SK-N-SH (cell line): Measurements from ENCODE around the gene TNFRSF12A. TPM values are rescaled to one million over a fixed set of nuclear protein-coding genes. Genes with fewer than 3 reads are reported as not detected.
A peak's percentile ranks its signal among the peaks of the same experiment; 100 is the strongest.

Experiments
- CTCF ChIA-PET: fragments of 300-600, 350-600 bp; formaldehyde crosslinking; extraction: SDS; loops from one replicate; lab custom pipeline; 2021; lab: Yijun Ruan, JAX
- POLR2A ChIA-PET: fragments of 350-600 bp; sonication (Branson Sonifier 250); formaldehyde crosslinking; extraction: SDS; loops from one replicate; lab custom pipeline; 2020; ENCODE audit warnings: antibody characterized with exemption, inconsistent platforms; lab: Yijun Ruan, JAX
- DNase-seq: peaks from one replicate; pipeline ENCODE4 v3.0.0; 2012
- H2AFZ ChIP-seq: fragments of 200-600 bp; sonication (generic); 2 replicates; pipeline ENCODE4 v1.8.1; 2016; ENCODE audit warnings: antibody characterized with exemption, mild to moderate bottlenecking, low read depth
- H3F3A ChIP-seq: fragments of 200-600 bp; sonication (generic); replicated peaks from 2 replicates; pipeline ENCODE3; 2016; ENCODE audit warnings: antibody characterized with exemption, mild to moderate bottlenecking; ENCODE audit not compliant: insufficient read depth
- H3K27ac ChIP-seq, 2 experiments: fragments of 200-500 bp in 1 of 2; fragments of 200-600 bp in 1 of 2; sonication (Bioruptor generic) in 1 of 2; sonication (generic), shearing (Covaris generic) in 1 of 2; 2 replicates each; pipeline versions ENCODE4 v1.5.1 to v1.6.1; 2014 to 2016; ENCODE audit warnings: low read depth in 2 of 2, inconsistent platforms in 1 of 2, low read length in 1 of 2, mild to moderate bottlenecking in 1 of 2, mixed read lengths in 1 of 2
- H3K27me3 ChIP-seq: fragments of 200-600 bp; sonication (generic), shearing (Covaris generic); 2 replicates; pipeline ENCODE4 v1.6.1; 2016; ENCODE audit warnings: mixed run types; ENCODE audit not compliant: insufficient read depth
- H3K36me3 ChIP-seq, 2 experiments: fragments of 200-500 bp in 1 of 2; fragments of 200-600 bp in 1 of 2; sonication (Bioruptor generic) in 1 of 2; sonication (generic) in 1 of 2; replicated peaks in 1 of 2; 2 replicates each; pipeline versions ENCODE3 to v1.5.1; 2014 to 2016; ENCODE audit warnings: low read length in 1 of 2, mild to moderate bottlenecking in 1 of 2; ENCODE audit not compliant: insufficient read depth in 2 of 2, control insufficient read depth in 1 of 2
- H3K4me1 ChIP-seq, 2 experiments: fragments of 200-500 bp in 1 of 2; fragments of 200-600 bp in 1 of 2; sonication (Bioruptor generic) in 1 of 2; sonication (generic), shearing (Covaris generic) in 1 of 2; 2 replicates each; pipeline versions ENCODE4 v1.5.1 to v1.6.1; 2014 to 2016; ENCODE audit warnings: low read depth in 1 of 2, low read length in 1 of 2, mixed run types in 1 of 2; ENCODE audit not compliant: insufficient read depth in 2 of 2, control insufficient read depth in 1 of 2
- H3K4me2 ChIP-seq: fragments of 200-600 bp; sonication (generic), shearing (Covaris generic); 2 replicates; pipeline ENCODE4 v1.6.1; 2017; ENCODE audit warnings: mixed run types
- H3K4me3 ChIP-seq, 2 experiments: fragments of 200-500 bp in 1 of 2; fragments of 200-600 bp in 1 of 2; sonication (Bioruptor generic) in 1 of 2; sonication (generic), shearing (Covaris generic) in 1 of 2; 2 replicates each; pipeline versions ENCODE4 v1.5.1 to v1.8.1; 2014 to 2016; ENCODE audit warnings: low read depth in 2 of 2, inconsistent platforms in 1 of 2, low read length in 1 of 2, mild to moderate bottlenecking in 1 of 2, mixed read lengths in 1 of 2, moderate library complexity in 1 of 2
- H3K79me2 ChIP-seq: fragments of 200-600 bp; sonication (generic); 2 replicates; pipeline ENCODE4 v1.8.1; 2017; ENCODE audit warnings: mild to moderate bottlenecking; ENCODE audit not compliant: insufficient read depth
- H3K9ac ChIP-seq: fragments of 200-600 bp; sonication (generic); 2 replicates; pipeline ENCODE4 v1.6.1; 2017; ENCODE audit warnings: mixed run types
- H3K9me2 ChIP-seq: fragments of 200-600 bp; sonication (generic); 2 replicates; pipeline ENCODE4 v1.6.1; 2017; ENCODE audit warnings: mixed run types
- H3K9me3 ChIP-seq: fragments of 200-600 bp; sonication (generic); 2 replicates; pipeline ENCODE4 v1.6.1; 2017; ENCODE audit warnings: mixed run types, mild to moderate bottlenecking, moderate library complexity
- H4K20me1 ChIP-seq: fragments of 200-600 bp; sonication (generic); 2 replicates; pipeline ENCODE4 v1.6.1; 2017; ENCODE audit warnings: mild to moderate bottlenecking, mixed run types; ENCODE audit not compliant: insufficient read depth
- ELF1 ChIP-seq: IDR thresholded peaks from 2 replicates; pipeline ENCODE4 v1.4.0; 2012
- IRF3 ChIP-seq: fragments of 150-350 bp; IDR thresholded peaks from 2 replicates; pipeline ENCODE4 v1.6.1; 2016; ENCODE audit warnings: mild to moderate bottlenecking, low read depth, low read length
- MAX ChIP-seq: IDR thresholded peaks from 2 replicates; pipeline ENCODE4 v1.4.0; 2012; ENCODE audit warnings: low read depth
- MXI1 ChIP-seq: IDR thresholded peaks from 2 replicates; pipeline ENCODE4 v1.6.1; 2012; ENCODE audit warnings: mild to moderate bottlenecking, low read depth, low read length, improper control_type of control experiment
- NRF1 ChIP-seq: IDR thresholded peaks from 2 replicates; pipeline ENCODE4 v1.6.1; 2012; ENCODE audit warnings: low read depth, mild to moderate bottlenecking, low read length
- POLR2AphosphoS5 ChIP-seq: IDR thresholded peaks from 2 replicates; pipeline ENCODE4 v1.6.1; 2012; ENCODE audit warnings: low read depth, low read length
- RXRA ChIP-seq: IDR thresholded peaks from 2 replicates; pipeline ENCODE4 v1.4.0; 2012; ENCODE audit warnings: low read depth, mild to moderate bottlenecking, borderline replicate concordance
- SIN3A ChIP-seq: IDR thresholded peaks from 2 replicates; pipeline ENCODE4 v1.6.1; 2012; ENCODE audit warnings: low read depth, mild to moderate bottlenecking, low read length, moderate library complexity, borderline replicate concordance
- TAF1 ChIP-seq: IDR thresholded peaks from 2 replicates; pipeline ENCODE4 v1.6.1; 2012; ENCODE audit warnings: low read depth, mild to moderate bottlenecking, low read length, moderate library complexity, borderline replicate concordance
- USF2 ChIP-seq: fragments of 150-350 bp; IDR thresholded peaks from 2 replicates; pipeline ENCODE4 v1.6.1; 2017; ENCODE audit warnings: antibody characterized with exemption, low read length, low read depth, borderline replicate concordance
- ZBTB33 ChIP-seq: IDR thresholded peaks from 2 replicates; pipeline ENCODE4 v1.4.0; 2012; ENCODE audit warnings: low read depth, borderline replicate concordance
- WGBS: methylation state at CpG from one replicate; pipeline ENCODE4 v1.1.6; 2017; ENCODE audit warnings: low lambda C conversion rate; 5-methylcytosine and 5-hydroxymethylcytosine counted together
- polyA plus RNA-seq, 3 experiments: library from polyadenylated mRNA; depleted of rRNA; stranded (reverse); fragments of >200 nt; gene quantifications; 2 replicates each; pipeline ENCODE4 v1.2.3, GENCODE V29; 2012
- TF ChIP-seq, protein P1 (sequence below): IDR thresholded peaks from 2 replicates; pipeline ENCODE4; 2012

Gene TNFRSF12A
- polyA plus RNA-seq, 1 of the 3 experiments (the other 2 are of a cell fraction) = 374 TPM

- ChIA-PET CTCF (interaction anchor here (1.2 kb wide), 1 partner anchor 18 kb away, joined by 4 read pairs; no protein-coding TSS in a partner anchor), POLR2A (interaction anchor here (0.6 to 2.2 kb wide), 3 partner anchors 10 to 70 kb away, joined by 3 to 12 read pairs (median 4); partner anchors contain the start of gene PAQR4)
- 3% methylated on average over 22 of the region's 43 CpGs for WGBS
Measured at GRCh38 chr16:2979669-2980226, 40.4 kb upstream of the TNFRSF12A start.

DNA sequence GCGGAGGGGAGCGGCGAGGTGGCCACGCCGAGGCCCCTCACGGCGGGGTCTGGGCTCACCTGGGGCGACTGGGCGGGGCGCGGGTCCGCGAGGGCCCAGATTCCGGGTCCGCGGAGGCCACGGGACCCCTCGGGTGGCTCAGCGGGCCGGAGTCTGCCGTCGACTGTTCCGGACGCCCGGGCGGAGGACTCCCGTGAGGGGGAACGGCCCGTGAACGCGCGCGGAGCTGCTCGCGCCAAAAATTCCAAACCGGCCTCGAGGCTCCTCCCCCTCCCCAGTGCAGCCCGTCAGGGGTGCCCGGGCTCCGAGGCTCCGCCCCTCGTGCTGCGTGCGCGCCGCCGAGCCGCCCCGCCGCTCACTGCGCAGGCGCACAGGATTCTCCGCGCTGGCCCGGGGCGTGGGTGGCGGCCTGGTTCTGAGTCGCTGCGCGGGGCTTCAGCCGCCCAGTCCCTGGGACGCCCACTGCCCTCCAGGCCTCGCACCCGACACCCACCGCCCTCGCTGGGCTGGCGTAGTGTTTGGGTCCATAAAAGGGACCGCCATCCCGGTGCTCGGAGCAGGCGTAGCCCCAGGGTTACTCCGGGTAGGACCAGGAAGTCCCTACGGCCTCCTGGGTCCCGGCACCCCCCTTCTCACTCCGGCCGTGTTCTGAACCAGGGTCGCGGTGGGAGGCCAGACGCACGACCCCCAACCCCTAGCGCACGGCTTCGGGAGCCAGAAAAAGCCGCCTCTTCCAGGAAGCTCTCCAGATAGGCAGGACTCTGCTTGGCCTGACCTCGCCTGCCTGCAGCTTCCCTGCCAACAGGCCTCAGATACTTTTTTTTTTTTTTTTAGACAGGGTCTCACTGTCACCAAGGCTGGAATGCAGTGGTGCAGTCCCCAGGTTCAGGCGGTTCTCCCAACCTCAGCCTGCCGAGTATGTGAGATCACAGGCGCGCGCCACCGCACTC, 39.7 kb upstream of the TNFRSF12A start, which contains the start of gene PKMYT1:
TSS of gene PKMYT1 (minus strand) at position 220 of the 950 bp plus-strand sequence. CDS start 789 bp downstream, outside the sequence.
- peaks cover 4 to 10% of the 10 kb centered on the region in 2 experiments; a peak in 2 of 4 replicates for H3K4me1 ChIP-seq
- H2AFZ ChIP-seq = peak within 1 kb of the TSS; percentile 72; the same call in 1 of the 2 replicates
- ChIA-PET CTCF (interaction anchor here (0.6 to 3.1 kb wide), 7 partner anchors 18 to 149 kb away, joined by 3 to 25 read pairs (median 3); partner anchors contain the start of gene KREMEN2), POLR2A (interaction anchor here (0.8 to 2.2 kb wide), 3 partner anchors 11 to 20 kb away, joined by 3 to 12 read pairs (median 4); partner anchors contain the start of gene PAQR4)
- peak within 1 kb of the TSS; percentile 93 for H3K9ac ChIP-seq
- no peaks in the 10 kb centered on the region for H4K20me1 ChIP-seq
- peaks cover 10% of the 10 kb centered on the region for H3F3A ChIP-seq
- no peaks in the 10 kb centered on the region for H3K36me3 ChIP-seq
- H3K9me2 ChIP-seq = no peaks in the 10 kb centered on the region
- no peaks in the 10 kb centered on the region for H3K27me3 ChIP-seq
- 94% methylated on average over 7 of the region's 91 CpGs for WGBS
- peak; percentile 77; the same call in 1 of the 2 replicates for TF ChIP-seq SIN3A
- no peak for TF ChIP-seq RXRA
- TF ChIP-seq ZBTB33 = no peak
- peak; percentile 41; the same call in 1 of the 2 replicates for TF ChIP-seq TAF1
- TF ChIP-seq ELF1 = peak; percentile 77
- peak; percentile 92 for TF ChIP-seq POLR2AphosphoS5
- no peak for TF ChIP-seq IRF3
- TF ChIP-seq MXI1 = peak; percentile 79
- peak; percentile 92 for TF ChIP-seq NRF1
- peak; percentile 21; the same call in 1 of the 2 replicates for TF ChIP-seq MAX
- H3K4me3 ChIP-seq = peak within 1 kb of the TSS; percentile 69
- no peaks in the 10 kb centered on the region for H3K9me3 ChIP-seq
- peaks cover 16% of the 10 kb centered on the region; the same call in 1 of the 2 replicates for H3K79me2 ChIP-seq
- H3K27ac ChIP-seq = peak within 1 kb of the TSS; percentile 57 to 87
- peak; percentile 100 for DNase-seq
- peak within 1 kb of the TSS; percentile 98 for H3K4me2 ChIP-seq

More at GRCh38 chr16:2979669-2980226, 40.4 kb upstream of the TNFRSF12A start:
- DNase-seq = peak; percentile 67
- no peaks in the 10 kb centered on the region for H4K20me1 ChIP-seq
- peak overlapping the region; percentile 98 for H3K4me2 ChIP-seq
- peaks cover 10% of the 10 kb centered on the region for H3F3A ChIP-seq
- peaks cover 4 to 10% of the 10 kb centered on the region in 2 experiments; a peak in 2 of 4 replicates for H3K4me1 ChIP-seq
- peak overlapping the region; percentile 69 for H3K4me3 ChIP-seq
- no peaks in the 10 kb centered on the region for H3K9me3 ChIP-seq
- H3K27me3 ChIP-seq = no peaks in the 10 kb centered on the region
- no peaks in the 10 kb centered on the region for H3K36me3 ChIP-seq
- H2AFZ ChIP-seq = peak overlapping the region; percentile 65; the same call in 1 of the 2 replicates
- H3K79me2 ChIP-seq = peaks cover 16% of the 10 kb centered on the region; the same call in 1 of the 2 replicates
- no peak overlapping the region; a peak in 1 of 4 replicates for H3K27ac ChIP-seq
- TF ChIP-seq, protein P1, sequence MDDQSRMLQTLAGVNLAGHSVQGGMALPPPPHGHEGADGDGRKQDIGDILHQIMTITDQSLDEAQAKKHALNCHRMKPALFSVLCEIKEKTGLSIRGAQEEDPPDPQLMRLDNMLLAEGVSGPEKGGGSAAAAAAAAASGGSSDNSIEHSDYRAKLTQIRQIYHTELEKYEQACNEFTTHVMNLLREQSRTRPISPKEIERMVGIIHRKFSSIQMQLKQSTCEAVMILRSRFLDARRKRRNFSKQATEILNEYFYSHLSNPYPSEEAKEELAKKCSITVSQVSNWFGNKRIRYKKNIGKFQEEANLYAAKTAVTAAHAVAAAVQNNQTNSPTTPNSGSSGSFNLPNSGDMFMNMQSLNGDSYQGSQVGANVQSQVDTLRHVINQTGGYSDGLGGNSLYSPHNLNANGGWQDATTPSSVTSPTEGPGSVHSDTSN = peak; percentile 36; the same call in 1 of the 2 replicates
- TF ChIP-seq USF2 = no peak
- peak overlapping the region; percentile 93; the same call in 1 of the 2 replicates for H3K9ac ChIP-seq
- H3K9me2 ChIP-seq = no peaks in the 10 kb centered on the region
